ENCODE measurements around the gene DARS2.
"Not testable (repeated sequence)": the region's sequence is repeated elsewhere in the genome, so short reads cannot be mapped to it uniquely, and the experiment has no call there.

The DARS2 gene

DNA sequence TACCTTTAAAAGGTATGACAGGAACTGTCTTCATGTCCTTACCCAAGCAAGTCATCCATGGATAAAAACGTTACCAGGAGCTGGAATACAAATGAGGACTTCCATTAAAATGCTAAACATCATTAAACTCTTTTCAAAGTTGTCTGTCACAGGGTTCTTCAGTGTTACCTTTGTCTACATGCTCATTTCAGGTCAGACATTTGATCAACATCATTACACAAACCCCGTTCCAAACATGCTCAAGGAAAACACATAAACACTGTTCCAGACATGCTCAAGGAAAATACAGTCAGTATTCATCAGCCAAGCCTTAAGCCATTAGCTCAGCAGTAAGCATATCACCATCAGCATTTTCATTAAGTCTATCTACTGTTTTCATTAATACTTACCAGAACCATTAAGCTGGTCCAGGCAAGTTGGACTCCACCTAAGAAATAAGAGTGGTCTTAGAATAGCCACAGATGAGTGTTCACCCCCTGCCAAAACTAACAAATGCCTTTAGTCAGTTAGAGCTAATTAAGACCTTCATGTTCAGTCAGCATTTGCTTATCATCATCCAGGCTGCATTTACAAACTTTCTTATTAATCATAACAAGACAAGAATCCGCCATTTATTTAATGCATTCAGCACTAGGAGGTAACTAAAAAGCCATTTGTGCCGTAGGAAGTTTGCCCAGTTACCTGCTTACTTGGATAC, 41.1 kb downstream of the DARS2 start:
- H3K27ac Mint-ChIP-seq = peak overlapping the region; percentile 99
- peaks cover 45 to 70% of the 10 kb centered on the region in 2 donors for H3K36me3 Mint-ChIP-seq
- no peaks in the 10 kb centered on the region for H3K27me3 Mint-ChIP-seq
- peak overlapping the region; percentile 93 to 97 for H3K4me3 Mint-ChIP-seq
- peaks cover 29 to 54% of the 10 kb centered on the region in 2 donors for H3K4me1 Mint-ChIP-seq
- no peaks in the 10 kb centered on the region for H3K9me3 Mint-ChIP-seq
- ATAC-seq (replicated peaks) = no peak
- DNase-seq = no peak

- peak overlapping the region; percentile 99 for H3K27ac Mint-ChIP-seq
- peaks cover 49 to 71% of the 10 kb centered on the region in 2 donors for H3K36me3 Mint-ChIP-seq
- H3K9me3 Mint-ChIP-seq = no peaks in the 10 kb centered on the region
- peaks cover 33 to 57% of the 10 kb centered on the region in 2 donors for H3K4me1 Mint-ChIP-seq
- H3K4me3 Mint-ChIP-seq = peak overlapping the region; percentile 93 to 97
- H3K27me3 Mint-ChIP-seq = no peaks in the 10 kb centered on the region
- no peak for ATAC-seq (replicated peaks)
- no peak for DNase-seq
Measured at GRCh38 chr1:173866413-173867115, 42.1 kb downstream of the DARS2 start.

- Mint-ChIP-seq H3K4me3 (peak overlapping the region; percentile 93 to 97), H3K27ac (peak overlapping the region; percentile 99), H3K4me1 (peaks cover 34 to 59% of the 10 kb centered on the region in 2 donors), H3K36me3 (peaks cover 49 to 70% of the 10 kb centered on the region in 2 donors), H3K27me3 (no peaks in the 10 kb centered on the region), H3K9me3 (no peaks in the 10 kb centered on the region)
- DNase-seq (no peak), ATAC-seq (replicated peaks) (no peak)
Measured at GRCh38 chr1:173867141-173867752, 42.8 kb downstream of the DARS2 start.

DNA sequence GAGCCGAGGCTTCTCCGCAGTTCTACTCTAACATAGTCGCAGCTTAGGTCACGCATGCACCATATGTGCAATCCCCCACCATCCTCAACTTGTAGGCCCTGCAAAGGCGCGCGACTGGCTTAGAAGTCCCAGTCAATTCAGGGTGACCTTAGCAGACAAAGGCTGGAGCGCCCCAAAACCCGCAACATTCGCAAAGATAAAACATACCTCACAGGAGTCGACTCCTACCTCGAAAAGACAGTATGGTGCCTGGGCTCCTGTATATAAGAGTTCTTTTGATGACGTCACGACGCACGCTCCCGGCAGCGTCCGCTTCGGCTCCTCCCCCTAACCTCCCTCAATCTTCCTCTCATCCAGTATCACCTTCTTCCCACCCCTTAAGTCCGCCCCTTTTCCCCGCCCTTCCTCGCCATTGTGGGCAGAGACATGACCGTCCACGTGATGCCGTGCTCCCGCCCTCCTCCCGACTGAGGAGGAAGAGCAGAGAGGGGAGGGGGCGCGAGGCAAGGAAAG, 43.3 kb downstream of the DARS2 start, which contains the start of gene GAS5:
GAS5 (minus strand) TSS at position 237 of the 513 bp plus-strand sequence.
- H3K9me3 Mint-ChIP-seq = no peaks in the 10 kb centered on the region
- peak; percentile 82 to 85 for ATAC-seq (replicated peaks)
- peaks cover 49 to 68% of the 10 kb centered on the region in 2 donors for H3K36me3 Mint-ChIP-seq
- H3K4me1 Mint-ChIP-seq = peaks cover 36 to 61% of the 10 kb centered on the region in 2 donors
- H3K27me3 Mint-ChIP-seq = no peaks in the 10 kb centered on the region
- H3K4me3 Mint-ChIP-seq = peak within 1 kb of the TSS; percentile 93 to 97
- peak; percentile 99 for DNase-seq
- H3K27ac Mint-ChIP-seq = peak within 1 kb of the TSS; percentile 99

GRCh38 chr1:173868266-173869020, 44.0 kb downstream of the DARS2 start, which contains the start of gene ZBTB37:
ZBTB37 (plus strand) TSS chr1:173868380; CDS start chr1:173870226, 1,846 bp downstream.
- peak; percentile 93 for DNase-seq
- Mint-ChIP-seq H3K27me3 (no peaks in the 10 kb centered on the region), H3K27ac (peak within 1 kb of the TSS; percentile 99), H3K9me3 (no peaks in the 10 kb centered on the region), H3K36me3 (peaks cover 51 to 67% of the 10 kb centered on the region in 2 donors), H3K4me1 (peaks cover 36 to 65% of the 10 kb centered on the region in 2 donors), H3K4me3 (peak within 1 kb of the TSS; percentile 93 to 97)
- ATAC-seq (replicated peaks) = peak; percentile 74 to 78

DNA sequence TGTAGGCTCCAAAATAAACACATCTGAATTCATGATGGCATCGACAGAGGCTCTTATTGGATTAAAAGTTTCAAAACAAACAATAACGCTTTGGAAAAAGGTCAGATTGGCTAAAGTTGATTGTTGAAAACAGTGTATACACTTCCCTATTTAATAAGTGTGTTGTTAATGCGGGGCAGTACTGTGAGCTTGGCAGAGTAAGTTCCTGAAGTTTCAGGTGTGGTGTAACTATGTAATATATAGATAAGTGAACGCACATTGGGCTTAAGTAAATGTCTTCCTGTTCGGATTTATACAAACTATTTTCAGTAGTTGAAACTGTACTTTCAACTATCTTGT, 44.5 kb downstream of the DARS2 start:
- DNase-seq = no peak
- peaks cover 34 to 61% of the 10 kb centered on the region in 2 donors for H3K4me1 Mint-ChIP-seq
- H3K4me3 Mint-ChIP-seq = peak overlapping the region; percentile 93 to 97
- H3K9me3 Mint-ChIP-seq = no peaks in the 10 kb centered on the region
- ATAC-seq (replicated peaks) = peak in 1 of 2 donors; percentile 0
- H3K36me3 Mint-ChIP-seq = peaks cover 48 to 63% of the 10 kb centered on the region in 2 donors
- H3K27ac Mint-ChIP-seq = peak overlapping the region; percentile 99
- no peaks in the 10 kb centered on the region for H3K27me3 Mint-ChIP-seq

DNA sequence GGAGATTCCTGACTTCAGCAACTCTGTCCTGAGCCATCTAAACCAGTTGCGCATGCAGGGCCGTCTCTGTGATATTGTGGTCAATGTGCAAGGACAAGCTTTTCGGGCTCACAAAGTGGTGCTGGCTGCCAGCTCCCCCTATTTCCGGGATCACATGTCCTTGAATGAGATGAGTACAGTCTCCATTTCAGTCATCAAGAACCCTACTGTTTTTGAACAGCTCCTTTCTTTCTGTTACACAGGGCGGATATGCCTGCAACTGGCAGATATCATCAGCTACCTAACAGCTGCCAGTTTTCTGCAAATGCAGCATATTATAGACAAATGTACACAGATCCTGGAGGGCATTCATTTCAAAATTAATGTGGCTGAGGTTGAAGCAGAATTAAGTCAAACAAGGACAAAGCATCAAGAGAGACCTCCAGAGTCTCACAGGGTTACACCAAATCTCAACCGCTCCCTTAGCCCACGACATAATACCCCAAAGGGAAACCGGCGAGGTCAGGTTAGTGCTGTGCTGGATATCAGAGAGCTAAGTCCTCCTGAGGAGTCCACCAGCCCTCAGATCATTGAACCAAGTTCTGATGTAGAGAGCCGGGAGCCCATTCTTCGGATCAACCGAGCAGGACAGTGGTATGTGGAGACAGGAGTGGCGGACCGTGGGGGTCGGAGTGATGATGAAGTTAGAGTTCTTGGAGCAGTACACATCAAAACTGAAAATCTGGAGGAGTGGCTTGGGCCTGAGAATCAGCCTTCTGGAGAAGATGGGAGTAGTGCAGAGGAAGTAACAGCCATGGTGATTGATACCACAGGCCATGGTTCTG, 46.0 kb downstream of the DARS2 start:
- Mint-ChIP-seq H3K27me3 (no peaks in the 10 kb centered on the region), H3K36me3 (peaks cover 39 to 48% of the 10 kb centered on the region in 2 donors), H3K9me3 (no peaks in the 10 kb centered on the region), H3K27ac (peak overlapping the region; percentile 56), H3K4me3 (peak overlapping the region; percentile 29 to 39), H3K4me1 (peaks cover 26 to 46% of the 10 kb centered on the region in 2 donors)
- DNase-seq (no peak), ATAC-seq (replicated peaks) (no peak)

DNA sequence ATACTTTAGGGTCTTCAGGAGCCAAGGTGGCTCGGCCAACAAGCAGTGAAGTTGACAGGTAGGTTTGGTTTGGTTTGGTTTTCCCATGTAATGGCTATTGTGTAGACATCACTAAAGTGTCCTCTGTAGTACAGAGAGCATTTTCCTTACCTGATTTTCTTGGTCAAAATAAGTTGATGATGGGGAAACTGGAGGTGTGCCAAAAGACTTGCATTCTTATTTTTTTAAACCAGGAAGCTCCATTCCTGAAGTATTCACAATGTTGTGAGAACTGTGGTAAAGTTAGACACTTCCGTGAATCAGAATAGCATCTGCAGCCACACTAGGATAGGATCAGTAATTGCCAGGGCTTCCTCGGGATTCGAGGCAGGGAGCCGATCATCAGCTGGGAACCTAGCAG, 46.6 kb downstream of the DARS2 start:
- Mint-ChIP-seq H3K9me3 (no peaks in the 10 kb centered on the region), H3K36me3 (peaks cover 38 to 48% of the 10 kb centered on the region in 2 donors), H3K4me1 (peaks cover 21 to 40% of the 10 kb centered on the region in 2 donors), H3K4me3 (no peak overlapping the region), H3K27ac (no peak overlapping the region), H3K27me3 (no peaks in the 10 kb centered on the region)
- no peak for DNase-seq
- no peak for ATAC-seq (replicated peaks)

- peaks cover 34 to 44% of the 10 kb centered on the region in 2 donors for H3K36me3 Mint-ChIP-seq
- H3K27ac Mint-ChIP-seq = no peak overlapping the region
- H3K9me3 Mint-ChIP-seq = no peaks in the 10 kb centered on the region
- DNase-seq (no peak), ATAC-seq (replicated peaks) (no peak)
- no peaks in the 10 kb centered on the region for H3K27me3 Mint-ChIP-seq
- H3K4me1 Mint-ChIP-seq = peaks cover 21 to 36% of the 10 kb centered on the region in 2 donors
- no peak overlapping the region for H3K4me3 Mint-ChIP-seq
Measured at GRCh38 chr1:173871500-173871899, 47.0 kb downstream of the DARS2 start.

- no peak overlapping the region for H3K27ac Mint-ChIP-seq
- no peaks in the 10 kb centered on the region for H3K27me3 Mint-ChIP-seq
- ATAC-seq (replicated peaks) = no peak
- DNase-seq = no peak
- no peak overlapping the region for H3K4me3 Mint-ChIP-seq
- no peaks in the 10 kb centered on the region for H3K9me3 Mint-ChIP-seq
- peaks cover 36 to 38% of the 10 kb centered on the region in 2 donors for H3K36me3 Mint-ChIP-seq
- H3K4me1 Mint-ChIP-seq = peaks cover 2 to 8% of the 10 kb centered on the region in 2 donors
Measured at GRCh38 chr1:173876732-173877131, 52.3 kb downstream of the DARS2 start.

- H3K27me3 Mint-ChIP-seq = no peaks in the 10 kb centered on the region
- no peak overlapping the region for H3K27ac Mint-ChIP-seq
- no peak for ATAC-seq (replicated peaks)
- no peaks in the 10 kb centered on the region for H3K9me3 Mint-ChIP-seq
- peaks cover 0 to 2% of the 10 kb centered on the region in 2 donors for H3K4me1 Mint-ChIP-seq
- DNase-seq = no peak
- H3K36me3 Mint-ChIP-seq = peaks cover 32 to 35% of the 10 kb centered on the region in 2 donors
- H3K4me3 Mint-ChIP-seq = no peak overlapping the region
Measured at GRCh38 chr1:173878251-173878650, 53.8 kb downstream of the DARS2 start.

DNA sequence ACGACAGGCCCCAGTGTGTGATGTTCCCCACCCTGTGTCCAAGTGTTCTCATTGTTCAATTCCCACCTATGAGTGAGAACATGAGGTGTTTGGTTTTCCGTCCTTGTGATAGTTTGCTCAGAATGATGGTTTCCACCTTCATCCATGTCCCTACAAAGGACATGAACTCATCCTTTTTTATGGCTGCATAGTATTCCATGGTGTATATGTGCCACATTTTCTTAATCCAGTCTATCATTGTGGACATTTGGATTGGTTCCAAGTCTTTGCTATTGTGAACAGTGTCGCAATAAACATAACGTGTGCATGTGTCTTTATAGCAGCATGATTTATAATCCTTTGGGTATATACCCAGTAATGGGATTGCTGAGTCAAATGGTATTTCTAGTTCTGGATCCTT, 56.6 kb downstream of the DARS2 start:
- DNase-seq; H3K4me1 Mint-ChIP-seq; H3K4me3 Mint-ChIP-seq; ATAC-seq (replicated peaks); H3K27ac Mint-ChIP-seq; H3K9me3 Mint-ChIP-seq; H3K27me3 Mint-ChIP-seq: not testable (repeated sequence)
- H3K36me3 Mint-ChIP-seq = peaks cover 30 to 32% of the 10 kb centered on the region in 2 donors

- peaks cover 2 to 8% of the 10 kb centered on the region in 2 donors for H3K4me1 Mint-ChIP-seq
- no peaks in the 10 kb centered on the region for H3K27me3 Mint-ChIP-seq
- no peak overlapping the region for H3K27ac Mint-ChIP-seq
- ATAC-seq (replicated peaks) (no peak), DNase-seq (no peak)
- no peaks in the 10 kb centered on the region for H3K9me3 Mint-ChIP-seq
- no peak overlapping the region for H3K4me3 Mint-ChIP-seq
- peaks cover 27 to 29% of the 10 kb centered on the region in 2 donors for H3K36me3 Mint-ChIP-seq
Measured at GRCh38 chr1:173884701-173885100, 60.2 kb downstream of the DARS2 start.
